ENCODE data around the gene ADCYAP1. TPM values are rescaled to one million over a fixed set of nuclear protein-coding genes. Genes with fewer than 3 reads are reported as not detected.
A peak's percentile ranks its signal among the peaks of the same experiment; 100 is the strongest.

The ADCYAP1 gene
- polyA plus RNA-seq, 1 donor (not counting 4 experiments of a cell fraction or from before 2014, with no cell fraction given): not detected

- Histone ChIP-seq H3K4me2 (ENCODE audit: control insufficient read depth, extremely low read depth, insufficient read depth, low read depth, low read length) (no peak overlapping the region), H3K9me1 (ENCODE audit: control insufficient read depth, extremely low read depth, insufficient read depth, low read length) (no peaks in the 10 kb centered on the region), H3K4me1 (ENCODE audit: control insufficient read depth, extremely low read depth, insufficient read depth, low read length) (no peaks in the 10 kb centered on the region), H4K20me1 (ENCODE audit: control insufficient read depth, extremely low read depth, insufficient read depth, low read length) (no peaks in the 10 kb centered on the region), H2AFZ (ENCODE audit: control insufficient read depth, low read length) (no peak overlapping the region), H3K36me3 (ENCODE audit: control insufficient read depth in 2 of 2, extremely low read depth in 1 of 2, insufficient read depth in 2 of 2, low read length in 2 of 2) (no peaks in the 10 kb centered on the region), H3K9me3 (ENCODE audit: control insufficient read depth, low read depth, low read length) (no peaks in the 10 kb centered on the region), H3K79me2 (ENCODE audit: control insufficient read depth, insufficient read depth, low read length) (no peaks in the 10 kb centered on the region), H3K9ac (ENCODE audit: control insufficient read depth, extremely low read depth, insufficient read depth, low read length) (no peak overlapping the region), H3K4me3 (ENCODE audit: control insufficient read depth in 2 of 3, extremely low read depth in 1 of 3, insufficient read depth in 2 of 3, low read depth in 1 of 3, low read length in 3 of 3) (no peak overlapping the region), H3K27me3 (ENCODE audit: control insufficient read depth, extremely low read depth, insufficient read depth, low read length) (peaks cover 81% of the 10 kb centered on the region), H3K27ac (ENCODE audit: control insufficient read depth, insufficient read depth, low read length) (no peak overlapping the region)
- DNase-seq (ENCODE audit: low read depth, low spot score) (no peak), FAIRE-seq (no peak)
- dilution Hi-C loops (cut with MboI; ENCODE audit: extremely low pct_ligation_motif_present, low sequenced_read_pairs): no loop called here
- TF ChIP-seq EZH2 (IDR thresholded peaks at IDR 0.05; ENCODE audit: low read length): peak; percentile 53
- TF ChIP-seq, protein P1, sequence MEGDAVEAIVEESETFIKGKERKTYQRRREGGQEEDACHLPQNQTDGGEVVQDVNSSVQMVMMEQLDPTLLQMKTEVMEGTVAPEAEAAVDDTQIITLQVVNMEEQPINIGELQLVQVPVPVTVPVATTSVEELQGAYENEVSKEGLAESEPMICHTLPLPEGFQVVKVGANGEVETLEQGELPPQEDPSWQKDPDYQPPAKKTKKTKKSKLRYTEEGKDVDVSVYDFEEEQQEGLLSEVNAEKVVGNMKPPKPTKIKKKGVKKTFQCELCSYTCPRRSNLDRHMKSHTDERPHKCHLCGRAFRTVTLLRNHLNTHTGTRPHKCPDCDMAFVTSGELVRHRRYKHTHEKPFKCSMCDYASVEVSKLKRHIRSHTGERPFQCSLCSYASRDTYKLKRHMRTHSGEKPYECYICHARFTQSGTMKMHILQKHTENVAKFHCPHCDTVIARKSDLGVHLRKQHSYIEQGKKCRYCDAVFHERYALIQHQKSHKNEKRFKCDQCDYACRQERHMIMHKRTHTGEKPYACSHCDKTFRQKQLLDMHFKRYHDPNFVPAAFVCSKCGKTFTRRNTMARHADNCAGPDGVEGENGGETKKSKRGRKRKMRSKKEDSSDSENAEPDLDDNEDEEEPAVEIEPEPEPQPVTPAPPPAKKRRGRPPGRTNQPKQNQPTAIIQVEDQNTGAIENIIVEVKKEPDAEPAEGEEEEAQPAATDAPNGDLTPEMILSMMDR (optimal IDR thresholded peaks at IDR 0.05 in 1 of 3, IDR thresholded peaks at IDR 0.05 in 1 of 3, conservative IDR thresholded peaks at IDR 0.05 in 1 of 3; ENCODE audit: extremely low read depth in 1 of 3, insufficient read depth in 2 of 3, low read length in 3 of 3): no peak
Observed at GRCh38 chr18:905948-906415, 1.3 kb downstream of the ADCYAP1 start.

- Histone ChIP-seq H3K79me2 (ENCODE audit: control insufficient read depth, insufficient read depth, low read length) (no peaks in the 10 kb centered on the region), H3K4me1 (ENCODE audit: control insufficient read depth, extremely low read depth, insufficient read depth, low read length) (no peaks in the 10 kb centered on the region), H3K27me3 (ENCODE audit: control insufficient read depth, extremely low read depth, insufficient read depth, low read length) (peaks cover 87% of the 10 kb centered on the region), H3K9me1 (ENCODE audit: control insufficient read depth, extremely low read depth, insufficient read depth, low read length) (no peaks in the 10 kb centered on the region), H3K4me2 (ENCODE audit: control insufficient read depth, extremely low read depth, insufficient read depth, low read depth, low read length) (peak overlapping the region; percentile 16), H3K4me3 (ENCODE audit: control insufficient read depth in 2 of 3, extremely low read depth in 1 of 3, insufficient read depth in 2 of 3, low read depth in 1 of 3, low read length in 3 of 3) (no peak overlapping the region), H4K20me1 (ENCODE audit: control insufficient read depth, extremely low read depth, insufficient read depth, low read length) (no peaks in the 10 kb centered on the region), H3K9ac (ENCODE audit: control insufficient read depth, extremely low read depth, insufficient read depth, low read length) (no peak overlapping the region), H3K9me3 (ENCODE audit: control insufficient read depth, low read depth, low read length) (no peaks in the 10 kb centered on the region), H2AFZ (ENCODE audit: control insufficient read depth, low read length) (no peak overlapping the region), H3K27ac (ENCODE audit: control insufficient read depth, insufficient read depth, low read length) (no peak overlapping the region), H3K36me3 (ENCODE audit: control insufficient read depth in 2 of 2, extremely low read depth in 1 of 2, insufficient read depth in 2 of 2, low read length in 2 of 2) (no peaks in the 10 kb centered on the region)
- no peak for FAIRE-seq
- dilution Hi-C loops (cut with MboI; ENCODE audit: extremely low pct_ligation_motif_present, low sequenced_read_pairs): no loop called here
- no peak for DNase-seq (ENCODE audit: low read depth, low spot score)
- TF ChIP-seq, protein P1 (optimal IDR thresholded peaks at IDR 0.05 in 1 of 3, IDR thresholded peaks at IDR 0.05 in 1 of 3, conservative IDR thresholded peaks at IDR 0.05 in 1 of 3; ENCODE audit: extremely low read depth in 1 of 3, insufficient read depth in 2 of 3, low read length in 3 of 3): no peak
- TF ChIP-seq EZH2 (IDR thresholded peaks at IDR 0.05; ENCODE audit: low read length): no peak
Observed at GRCh38 chr18:906416-907114, 1.9 kb downstream of the ADCYAP1 start.

All from keratinocyte (primary cell).